Measurements from ENCODE around the gene SLC12A5. TPM values are rescaled to one million over a fixed set of nuclear protein-coding genes. Genes with fewer than 3 reads are reported as not detected.

SLC12A5 gene
- total RNA-seq, 4 donors from 2014 or later = not detected

DNA sequence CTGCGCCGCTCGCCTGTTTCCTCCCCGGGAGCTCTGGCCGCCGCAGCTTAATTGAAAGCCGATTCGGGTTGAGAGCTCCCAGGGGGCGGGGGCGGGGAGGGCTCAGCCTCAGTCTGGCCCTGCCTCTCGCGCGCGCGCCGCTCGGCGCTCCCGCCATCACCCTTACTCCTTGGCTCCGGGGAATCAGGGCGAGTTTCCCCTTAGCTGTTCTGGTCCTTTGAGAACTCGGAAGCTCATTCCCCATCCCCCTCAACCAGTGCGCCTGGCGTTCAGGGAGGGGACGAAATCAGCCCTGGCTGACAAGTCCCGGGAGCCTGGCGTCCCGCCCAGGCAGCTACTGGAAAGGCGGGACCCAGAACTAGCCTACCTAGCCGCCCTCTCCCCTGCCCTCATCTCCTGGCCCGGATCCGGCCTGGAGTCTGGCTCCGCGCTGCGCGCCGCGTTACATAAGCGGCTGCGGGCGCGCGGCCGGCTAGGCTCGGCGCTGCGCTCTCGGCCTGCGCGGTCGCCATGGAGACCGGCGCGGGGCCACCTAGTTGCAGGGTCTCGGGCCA, 2.8 kb downstream of the SLC12A5 start:
- peak overlapping the region in 1 of 2 donors; percentile 22 for H3K4me3 ChIP-seq
- 0% methylated on average over 1 of the region's 55 CpGs; no CpG with 5 or more reads in 1 of the 2 donors for WGBS, 2 donors (ENCODE audit: low coverage in 1 of 2)
- TF ChIP-seq EP300 (IDR thresholded peaks at IDR 0.05) = no peak
- no peak for TF ChIP-seq POLR2AphosphoS5 (IDR thresholded peaks at IDR 0.05)
- TF ChIP-seq CTCF (IDR thresholded peaks at IDR 0.05) = no peak
- no peak for TF ChIP-seq POLR2A (IDR thresholded peaks at IDR 0.05)
- no peak for ATAC-seq
- peaks cover 0 to 11% (median 0%) of the 10 kb centered on the region in 3 donors for H3K4me1 ChIP-seq
- H3K27ac ChIP-seq = no peak overlapping the region
- H3K9me3 ChIP-seq = no peaks in the 10 kb centered on the region
- H3K27me3 ChIP-seq = peaks cover 99% of the 10 kb centered on the region
- no peaks in the 10 kb centered on the region for H3K36me3 ChIP-seq

DNA sequence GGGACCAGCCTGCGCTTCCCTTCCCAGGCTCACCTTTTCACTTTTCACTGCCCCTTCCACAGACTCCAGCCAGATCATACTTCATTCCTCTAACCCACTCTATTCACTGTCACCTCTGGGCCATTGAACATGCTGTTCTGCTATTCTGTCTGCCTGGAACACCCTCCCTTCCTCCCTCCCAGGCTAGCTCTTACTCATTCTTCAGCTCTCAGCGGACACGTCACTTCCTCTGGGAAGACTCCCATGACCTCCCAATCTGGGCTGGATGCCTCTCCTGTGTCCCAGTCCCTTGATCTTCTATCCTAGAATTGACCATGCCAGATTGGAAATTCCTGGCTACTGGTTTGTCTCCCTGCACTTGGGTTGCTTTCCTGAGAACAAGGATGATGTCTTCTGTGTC, 5.0 kb downstream of the SLC12A5 start:
- WGBS, 2 donors (ENCODE audit: low coverage in 1 of 2) = 75% methylated on average over 2 of the region's 3 CpGs; no CpG with 5 or more reads in 1 of the 2 donors
- Histone ChIP-seq H3K27ac (no peak overlapping the region), H3K27me3 (peaks cover 92% of the 10 kb centered on the region), H3K4me1 (peaks cover 0 to 11% (median 0%) of the 10 kb centered on the region in 3 donors), H3K9me3 (no peaks in the 10 kb centered on the region), H3K36me3 (no peaks in the 10 kb centered on the region), H3K4me3 (no peak overlapping the region)
- ATAC-seq = no peak
- TF ChIP-seq POLR2A (IDR thresholded peaks at IDR 0.05) = no peak
- TF ChIP-seq POLR2AphosphoS5 (IDR thresholded peaks at IDR 0.05) = no peak
- TF ChIP-seq EP300 (IDR thresholded peaks at IDR 0.05) = no peak

- Histone ChIP-seq H3K27me3 (peaks cover 85% of the 10 kb centered on the region), H3K9me3 (no peaks in the 10 kb centered on the region), H3K4me1 (peaks cover 0 to 11% (median 0%) of the 10 kb centered on the region in 3 donors), H3K27ac (no peak overlapping the region), H3K4me3 (no peak overlapping the region), H3K36me3 (no peaks in the 10 kb centered on the region)
- TF ChIP-seq EP300 (IDR thresholded peaks at IDR 0.05) (no peak), POLR2AphosphoS5 (IDR thresholded peaks at IDR 0.05) (no peak), POLR2A (IDR thresholded peaks at IDR 0.05) (no peak), CTCF (IDR thresholded peaks at IDR 0.05) (no peak)
- 45% methylated on average over 4 of the region's 5 CpGs; no CpG with 5 or more reads in 1 of the 2 donors for WGBS, 2 donors (ENCODE audit: low coverage in 1 of 2)
- ATAC-seq = no peak
These were observed 6.2 kb downstream of the SLC12A5 start for GRCh38 chr20:46035253-46035652.

- no peak overlapping the region for H3K27ac ChIP-seq
- ATAC-seq = no peak
- 69% methylated on average over 6 of the region's 6 CpGs; no CpG with 5 or more reads in 1 of the 2 donors for WGBS, 2 donors (ENCODE audit: low coverage in 1 of 2)
- peaks cover 0 to 11% (median 0%) of the 10 kb centered on the region in 3 donors for H3K4me1 ChIP-seq
- H3K27me3 ChIP-seq = peaks cover 85% of the 10 kb centered on the region
- H3K36me3 ChIP-seq = no peaks in the 10 kb centered on the region
- TF ChIP-seq CTCF (IDR thresholded peaks at IDR 0.05) (no peak), POLR2A (IDR thresholded peaks at IDR 0.05) (no peak), POLR2AphosphoS5 (IDR thresholded peaks at IDR 0.05) (no peak), EP300 (IDR thresholded peaks at IDR 0.05) (no peak)
- no peak overlapping the region for H3K4me3 ChIP-seq
- H3K9me3 ChIP-seq = no peaks in the 10 kb centered on the region
These were observed 6.7 kb downstream of the SLC12A5 start for GRCh38 chr20:46035713-46036112.

GRCh38 chr20:46036370-46036769, 7.4 kb downstream of the SLC12A5 start:
- H3K36me3 ChIP-seq = no peaks in the 10 kb centered on the region
- no peak for ATAC-seq
- 78 to 100% methylated on average over 2 to 6 of the region's 8 CpGs for WGBS, 2 donors (ENCODE audit: low coverage in 1 of 2)
- TF ChIP-seq POLR2A (IDR thresholded peaks at IDR 0.05) = no peak
- no peak for TF ChIP-seq POLR2AphosphoS5 (IDR thresholded peaks at IDR 0.05)
- no peak for TF ChIP-seq EP300 (IDR thresholded peaks at IDR 0.05)
- no peak for TF ChIP-seq CTCF (IDR thresholded peaks at IDR 0.05)
- no peaks in the 10 kb centered on the region for H3K9me3 ChIP-seq
- H3K27ac ChIP-seq = no peak overlapping the region
- no peak overlapping the region for H3K4me3 ChIP-seq
- peaks cover 0 to 9% (median 0%) of the 10 kb centered on the region in 3 donors for H3K4me1 ChIP-seq
- peaks cover 85% of the 10 kb centered on the region for H3K27me3 ChIP-seq

Data from gastroesophageal sphincter (tissue), 4 donors.